SU-DHL-6 (cell line): Measurements from ENCODE around the gene PNLIPRP3.

Source experiments
- CTCF ChIP-seq: fragments of 200-600 bp; sonication (generic); IDR thresholded peaks from one replicate; pipeline ENCODE4 v1.5.1; 2017; ENCODE audit warnings: antibody characterized with exemption, mild to moderate bottlenecking, low read length, moderate library complexity; ENCODE audit not compliant: insufficient read depth, poor library complexity, severe bottlenecking
- EZH2phosphoT487 ChIP-seq: fragments of 200-600 bp; sonication (generic), shearing (Covaris generic); conservative IDR thresholded peaks from 2 replicates; pipeline ENCODE4 v1.6.1; 2018; ENCODE audit warnings: mild to moderate bottlenecking, antibody characterized with exemption, low read length, moderate library complexity, mixed read lengths

- no peak for TF ChIP-seq CTCF
- TF ChIP-seq EZH2phosphoT487: no peak
Observed at GRCh38 chr10:116385311-116385710, 42.3 kb upstream of the PNLIPRP3 start.
